HEK293 (cell line): Measurements from ENCODE around the gene TRAM2.

Source experiments
- GLIS1 ChIP-seq: fragments of 450-650 bp; formaldehyde crosslinking; IDR thresholded peaks from 2 replicates; pipeline ENCODE4 v1.5.1; 2016; ENCODE audit warnings: missing biosample characterization, missing genetic modification characterization
- KLF9 ChIP-seq: fragments of 450-650 bp; formaldehyde crosslinking; IDR thresholded peaks from 2 replicates; pipeline ENCODE4 v1.5.1; 2016; ENCODE audit warnings: missing biosample characterization, missing genetic modification characterization, low read depth
- SP3 ChIP-seq: fragments of 450-650 bp; formaldehyde crosslinking; IDR thresholded peaks from 2 replicates; pipeline ENCODE4 v1.5.1; 2016; ENCODE audit warnings: missing biosample characterization, missing genetic modification characterization
- ZBTB17 ChIP-seq: fragments of 450-650 bp; formaldehyde crosslinking; IDR thresholded peaks from 2 replicates; pipeline ENCODE4 v1.5.1; 2016; ENCODE audit warnings: missing biosample characterization, missing genetic modification characterization
- ZNF394 ChIP-seq: fragments of 450-650 bp; formaldehyde crosslinking; IDR thresholded peaks from 2 replicates; pipeline ENCODE4 v1.5.1; 2016; ENCODE audit warnings: missing biosample characterization, missing genetic modification characterization, mild to moderate bottlenecking, moderate library complexity, borderline replicate concordance
- ZNF521 ChIP-seq: fragments of 450-650 bp; formaldehyde crosslinking; IDR thresholded peaks from 2 replicates; pipeline ENCODE4 v1.5.1; 2017; ENCODE audit warnings: missing biosample characterization, mild to moderate bottlenecking, missing genetic modification characterization
- ZNF596 ChIP-seq: fragments of 450-650 bp; IDR thresholded peaks from 2 replicates; pipeline ENCODE4 v1.5.0; 2018; ENCODE audit warnings: missing biosample characterization, mild to moderate bottlenecking, missing genetic modification characterization, moderate library complexity
- ZNF785 ChIP-seq: fragments of 450-650 bp; formaldehyde crosslinking; IDR thresholded peaks from 2 replicates; pipeline ENCODE4 v1.5.1; 2016; ENCODE audit warnings: missing biosample characterization, missing genetic modification characterization
- ZSCAN23 ChIP-seq: fragments of 450-650 bp; formaldehyde crosslinking; IDR thresholded peaks from 2 replicates; pipeline ENCODE4 v1.5.1; 2016; ENCODE audit warnings: missing biosample characterization, missing genetic modification characterization
- ZSCAN30 ChIP-seq: fragments of 450-650 bp; IDR thresholded peaks from 2 replicates; pipeline ENCODE4 v1.5.1; 2018; ENCODE audit warnings: missing biosample characterization, mild to moderate bottlenecking, missing genetic modification characterization, moderate library complexity
- TF ChIP-seq, protein P1 (sequence below): fragments of 450-650 bp; formaldehyde crosslinking; IDR thresholded peaks from 2 replicates; pipeline ENCODE4 v1.5.1; 2016; ENCODE audit warnings: missing biosample characterization, missing genetic modification characterization
- TF ChIP-seq, protein P2 (sequence below): fragments of 450-650 bp; formaldehyde crosslinking; IDR thresholded peaks from 2 replicates; pipeline ENCODE4 v1.5.1; 2016; ENCODE audit warnings: missing biosample characterization, missing genetic modification characterization, borderline replicate concordance
- TF ChIP-seq, protein P3 (sequence below): fragments of 450-650 bp; formaldehyde crosslinking; IDR thresholded peaks from 2 replicates; pipeline ENCODE4 v1.5.1; 2016; ENCODE audit warnings: missing biosample characterization, missing genetic modification characterization

DNA sequence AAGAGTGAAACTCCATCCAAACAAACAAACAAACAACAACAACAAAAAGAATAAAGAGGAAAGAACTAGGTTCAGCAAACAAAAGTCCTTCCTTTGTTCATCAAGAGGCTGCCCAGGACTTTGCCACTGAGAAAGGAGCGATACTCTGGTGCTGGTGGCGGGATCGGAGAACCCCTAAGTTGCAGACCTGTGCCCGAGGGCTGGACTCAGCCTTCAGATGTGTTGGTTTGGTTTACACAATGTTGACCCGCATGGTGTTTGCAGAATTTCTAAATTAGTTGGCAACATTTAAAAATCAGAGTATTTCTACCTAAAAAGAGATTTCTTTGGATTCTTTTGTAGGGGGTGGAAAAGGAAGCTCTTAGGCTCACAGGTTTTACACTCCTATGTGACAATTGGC is 42.5 kb downstream of the TRAM2 start:
- no peak for TF ChIP-seq ZNF596 (tag by site-specific recombination)
- TF ChIP-seq ZSCAN30 (tag by site-specific recombination), result no peak
- no peak for TF ChIP-seq SP3 (tag by site-specific recombination)
- no peak for TF ChIP-seq GLIS1 (tag by site-specific recombination)
- TF ChIP-seq, protein P1, sequence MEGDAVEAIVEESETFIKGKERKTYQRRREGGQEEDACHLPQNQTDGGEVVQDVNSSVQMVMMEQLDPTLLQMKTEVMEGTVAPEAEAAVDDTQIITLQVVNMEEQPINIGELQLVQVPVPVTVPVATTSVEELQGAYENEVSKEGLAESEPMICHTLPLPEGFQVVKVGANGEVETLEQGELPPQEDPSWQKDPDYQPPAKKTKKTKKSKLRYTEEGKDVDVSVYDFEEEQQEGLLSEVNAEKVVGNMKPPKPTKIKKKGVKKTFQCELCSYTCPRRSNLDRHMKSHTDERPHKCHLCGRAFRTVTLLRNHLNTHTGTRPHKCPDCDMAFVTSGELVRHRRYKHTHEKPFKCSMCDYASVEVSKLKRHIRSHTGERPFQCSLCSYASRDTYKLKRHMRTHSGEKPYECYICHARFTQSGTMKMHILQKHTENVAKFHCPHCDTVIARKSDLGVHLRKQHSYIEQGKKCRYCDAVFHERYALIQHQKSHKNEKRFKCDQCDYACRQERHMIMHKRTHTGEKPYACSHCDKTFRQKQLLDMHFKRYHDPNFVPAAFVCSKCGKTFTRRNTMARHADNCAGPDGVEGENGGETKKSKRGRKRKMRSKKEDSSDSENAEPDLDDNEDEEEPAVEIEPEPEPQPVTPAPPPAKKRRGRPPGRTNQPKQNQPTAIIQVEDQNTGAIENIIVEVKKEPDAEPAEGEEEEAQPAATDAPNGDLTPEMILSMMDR (tag by site-specific recombination), result no peak
- no peak for TF ChIP-seq ZSCAN23 (tag by site-specific recombination)
- TF ChIP-seq ZNF785 (tag by site-specific recombination), result no peak
- TF ChIP-seq ZNF521 (tag by site-specific recombination), result no peak
- TF ChIP-seq ZBTB17 (tag by site-specific recombination), result no peak
- no peak for TF ChIP-seq KLF9 (tag by site-specific recombination)
- TF ChIP-seq ZNF394 (tag by site-specific recombination), result no peak
- TF ChIP-seq, protein P2, sequence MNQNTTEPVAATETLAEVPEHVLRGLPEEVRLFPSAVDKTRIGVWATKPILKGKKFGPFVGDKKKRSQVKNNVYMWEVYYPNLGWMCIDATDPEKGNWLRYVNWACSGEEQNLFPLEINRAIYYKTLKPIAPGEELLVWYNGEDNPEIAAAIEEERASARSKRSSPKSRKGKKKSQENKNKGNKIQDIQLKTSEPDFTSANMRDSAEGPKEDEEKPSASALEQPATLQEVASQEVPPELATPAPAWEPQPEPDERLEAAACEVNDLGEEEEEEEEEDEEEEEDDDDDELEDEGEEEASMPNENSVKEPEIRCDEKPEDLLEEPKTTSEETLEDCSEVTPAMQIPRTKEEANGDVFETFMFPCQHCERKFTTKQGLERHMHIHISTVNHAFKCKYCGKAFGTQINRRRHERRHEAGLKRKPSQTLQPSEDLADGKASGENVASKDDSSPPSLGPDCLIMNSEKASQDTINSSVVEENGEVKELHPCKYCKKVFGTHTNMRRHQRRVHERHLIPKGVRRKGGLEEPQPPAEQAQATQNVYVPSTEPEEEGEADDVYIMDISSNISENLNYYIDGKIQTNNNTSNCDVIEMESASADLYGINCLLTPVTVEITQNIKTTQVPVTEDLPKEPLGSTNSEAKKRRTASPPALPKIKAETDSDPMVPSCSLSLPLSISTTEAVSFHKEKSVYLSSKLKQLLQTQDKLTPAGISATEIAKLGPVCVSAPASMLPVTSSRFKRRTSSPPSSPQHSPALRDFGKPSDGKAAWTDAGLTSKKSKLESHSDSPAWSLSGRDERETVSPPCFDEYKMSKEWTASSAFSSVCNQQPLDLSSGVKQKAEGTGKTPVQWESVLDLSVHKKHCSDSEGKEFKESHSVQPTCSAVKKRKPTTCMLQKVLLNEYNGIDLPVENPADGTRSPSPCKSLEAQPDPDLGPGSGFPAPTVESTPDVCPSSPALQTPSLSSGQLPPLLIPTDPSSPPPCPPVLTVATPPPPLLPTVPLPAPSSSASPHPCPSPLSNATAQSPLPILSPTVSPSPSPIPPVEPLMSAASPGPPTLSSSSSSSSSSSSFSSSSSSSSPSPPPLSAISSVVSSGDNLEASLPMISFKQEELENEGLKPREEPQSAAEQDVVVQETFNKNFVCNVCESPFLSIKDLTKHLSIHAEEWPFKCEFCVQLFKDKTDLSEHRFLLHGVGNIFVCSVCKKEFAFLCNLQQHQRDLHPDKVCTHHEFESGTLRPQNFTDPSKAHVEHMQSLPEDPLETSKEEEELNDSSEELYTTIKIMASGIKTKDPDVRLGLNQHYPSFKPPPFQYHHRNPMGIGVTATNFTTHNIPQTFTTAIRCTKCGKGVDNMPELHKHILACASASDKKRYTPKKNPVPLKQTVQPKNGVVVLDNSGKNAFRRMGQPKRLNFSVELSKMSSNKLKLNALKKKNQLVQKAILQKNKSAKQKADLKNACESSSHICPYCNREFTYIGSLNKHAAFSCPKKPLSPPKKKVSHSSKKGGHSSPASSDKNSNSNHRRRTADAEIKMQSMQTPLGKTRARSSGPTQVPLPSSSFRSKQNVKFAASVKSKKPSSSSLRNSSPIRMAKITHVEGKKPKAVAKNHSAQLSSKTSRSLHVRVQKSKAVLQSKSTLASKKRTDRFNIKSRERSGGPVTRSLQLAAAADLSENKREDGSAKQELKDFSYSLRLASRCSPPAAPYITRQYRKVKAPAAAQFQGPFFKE, result no peak
- TF ChIP-seq, protein P3, sequence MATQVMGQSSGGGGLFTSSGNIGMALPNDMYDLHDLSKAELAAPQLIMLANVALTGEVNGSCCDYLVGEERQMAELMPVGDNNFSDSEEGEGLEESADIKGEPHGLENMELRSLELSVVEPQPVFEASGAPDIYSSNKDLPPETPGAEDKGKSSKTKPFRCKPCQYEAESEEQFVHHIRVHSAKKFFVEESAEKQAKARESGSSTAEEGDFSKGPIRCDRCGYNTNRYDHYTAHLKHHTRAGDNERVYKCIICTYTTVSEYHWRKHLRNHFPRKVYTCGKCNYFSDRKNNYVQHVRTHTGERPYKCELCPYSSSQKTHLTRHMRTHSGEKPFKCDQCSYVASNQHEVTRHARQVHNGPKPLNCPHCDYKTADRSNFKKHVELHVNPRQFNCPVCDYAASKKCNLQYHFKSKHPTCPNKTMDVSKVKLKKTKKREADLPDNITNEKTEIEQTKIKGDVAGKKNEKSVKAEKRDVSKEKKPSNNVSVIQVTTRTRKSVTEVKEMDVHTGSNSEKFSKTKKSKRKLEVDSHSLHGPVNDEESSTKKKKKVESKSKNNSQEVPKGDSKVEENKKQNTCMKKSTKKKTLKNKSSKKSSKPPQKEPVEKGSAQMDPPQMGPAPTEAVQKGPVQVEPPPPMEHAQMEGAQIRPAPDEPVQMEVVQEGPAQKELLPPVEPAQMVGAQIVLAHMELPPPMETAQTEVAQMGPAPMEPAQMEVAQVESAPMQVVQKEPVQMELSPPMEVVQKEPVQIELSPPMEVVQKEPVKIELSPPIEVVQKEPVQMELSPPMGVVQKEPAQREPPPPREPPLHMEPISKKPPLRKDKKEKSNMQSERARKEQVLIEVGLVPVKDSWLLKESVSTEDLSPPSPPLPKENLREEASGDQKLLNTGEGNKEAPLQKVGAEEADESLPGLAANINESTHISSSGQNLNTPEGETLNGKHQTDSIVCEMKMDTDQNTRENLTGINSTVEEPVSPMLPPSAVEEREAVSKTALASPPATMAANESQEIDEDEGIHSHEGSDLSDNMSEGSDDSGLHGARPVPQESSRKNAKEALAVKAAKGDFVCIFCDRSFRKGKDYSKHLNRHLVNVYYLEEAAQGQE, result no peak
